Prostate gland (tissue), 2 donors: ENCODE results near the gene TEAD4.

ENCODE experiments used
- POLR2A ChIP-seq: fragments of 450-650 bp; IDR thresholded peaks from one replicate; pipeline ENCODE4 v1.6.1; 2016; ENCODE audit warnings: antibody characterized with exemption, mild to moderate bottlenecking
- POLR2AphosphoS5 ChIP-seq: sonication (generic); formaldehyde crosslinking; IDR thresholded peaks from one replicate; pipeline ENCODE4 v1.6.1; 2017; ENCODE audit warnings: antibody characterized with exemption
- TF ChIP-seq, protein P1 (sequence below), 4 experiments: fragments of 200-600 bp in 2 of 4; fragments of 450-650 bp in 2 of 4; sonication (generic) in 2 of 4; IDR thresholded peaks; 1 replicate in 3 of 4; 2 replicates in 1 of 4; pipeline ENCODE4 v1.5.1; 2016 to 2019; ENCODE audit warnings: antibody characterized with exemption in 4 of 4, mild to moderate bottlenecking in 2 of 4, moderate library complexity in 2 of 4

DNA sequence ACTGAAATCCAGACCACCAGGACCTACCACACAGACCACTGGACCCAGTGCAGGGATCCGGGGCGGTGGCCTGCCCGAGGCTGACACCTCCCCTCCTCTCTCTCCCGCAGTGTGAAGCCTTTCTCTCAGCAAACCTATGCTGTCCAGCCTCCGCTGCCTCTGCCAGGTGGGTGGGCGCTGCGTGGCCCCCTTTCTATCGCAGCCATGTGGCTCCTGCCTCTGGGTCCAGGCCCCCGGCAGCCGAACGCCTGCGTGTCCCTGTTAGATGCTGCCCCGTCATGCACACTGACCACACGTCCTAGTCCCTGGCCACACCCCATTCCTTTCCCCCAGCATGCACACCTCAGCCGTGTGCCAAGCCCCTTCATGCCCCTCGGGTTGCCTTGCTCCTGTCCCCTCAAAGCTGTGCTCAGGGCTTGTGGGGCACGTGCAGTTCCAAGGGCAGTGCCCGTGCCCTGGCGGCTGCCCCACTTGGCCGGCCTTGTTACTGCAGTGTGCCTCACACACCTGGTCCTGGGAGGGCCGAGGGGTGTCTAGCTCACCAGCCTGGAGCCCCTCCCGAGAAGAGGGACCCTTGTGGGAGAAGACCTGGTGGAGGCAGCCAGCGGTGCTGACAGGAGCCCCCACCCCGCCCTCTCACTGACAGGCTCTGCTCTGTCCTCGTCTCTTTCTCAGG lies 59.9 kb downstream of the TEAD4 start:
- TF ChIP-seq POLR2A = no peak
- TF ChIP-seq, protein P1, sequence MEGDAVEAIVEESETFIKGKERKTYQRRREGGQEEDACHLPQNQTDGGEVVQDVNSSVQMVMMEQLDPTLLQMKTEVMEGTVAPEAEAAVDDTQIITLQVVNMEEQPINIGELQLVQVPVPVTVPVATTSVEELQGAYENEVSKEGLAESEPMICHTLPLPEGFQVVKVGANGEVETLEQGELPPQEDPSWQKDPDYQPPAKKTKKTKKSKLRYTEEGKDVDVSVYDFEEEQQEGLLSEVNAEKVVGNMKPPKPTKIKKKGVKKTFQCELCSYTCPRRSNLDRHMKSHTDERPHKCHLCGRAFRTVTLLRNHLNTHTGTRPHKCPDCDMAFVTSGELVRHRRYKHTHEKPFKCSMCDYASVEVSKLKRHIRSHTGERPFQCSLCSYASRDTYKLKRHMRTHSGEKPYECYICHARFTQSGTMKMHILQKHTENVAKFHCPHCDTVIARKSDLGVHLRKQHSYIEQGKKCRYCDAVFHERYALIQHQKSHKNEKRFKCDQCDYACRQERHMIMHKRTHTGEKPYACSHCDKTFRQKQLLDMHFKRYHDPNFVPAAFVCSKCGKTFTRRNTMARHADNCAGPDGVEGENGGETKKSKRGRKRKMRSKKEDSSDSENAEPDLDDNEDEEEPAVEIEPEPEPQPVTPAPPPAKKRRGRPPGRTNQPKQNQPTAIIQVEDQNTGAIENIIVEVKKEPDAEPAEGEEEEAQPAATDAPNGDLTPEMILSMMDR (IDR thresholded peaks at IDR 0.05) = no peak
- no peak for TF ChIP-seq POLR2AphosphoS5
